Fibroblast of skin of right quadriceps (primary cell): ENCODE results near the gene ACTR3C.
"Not testable (repeated sequence)": the region's sequence is repeated elsewhere in the genome, so short reads cannot be mapped to it uniquely, and the experiment has no call there.

Source experiments
- DNase-seq: peaks from one replicate; pipeline ENCODE4 v3.0.0-alpha.2; 2013

Gene ACTR3C

DNA sequence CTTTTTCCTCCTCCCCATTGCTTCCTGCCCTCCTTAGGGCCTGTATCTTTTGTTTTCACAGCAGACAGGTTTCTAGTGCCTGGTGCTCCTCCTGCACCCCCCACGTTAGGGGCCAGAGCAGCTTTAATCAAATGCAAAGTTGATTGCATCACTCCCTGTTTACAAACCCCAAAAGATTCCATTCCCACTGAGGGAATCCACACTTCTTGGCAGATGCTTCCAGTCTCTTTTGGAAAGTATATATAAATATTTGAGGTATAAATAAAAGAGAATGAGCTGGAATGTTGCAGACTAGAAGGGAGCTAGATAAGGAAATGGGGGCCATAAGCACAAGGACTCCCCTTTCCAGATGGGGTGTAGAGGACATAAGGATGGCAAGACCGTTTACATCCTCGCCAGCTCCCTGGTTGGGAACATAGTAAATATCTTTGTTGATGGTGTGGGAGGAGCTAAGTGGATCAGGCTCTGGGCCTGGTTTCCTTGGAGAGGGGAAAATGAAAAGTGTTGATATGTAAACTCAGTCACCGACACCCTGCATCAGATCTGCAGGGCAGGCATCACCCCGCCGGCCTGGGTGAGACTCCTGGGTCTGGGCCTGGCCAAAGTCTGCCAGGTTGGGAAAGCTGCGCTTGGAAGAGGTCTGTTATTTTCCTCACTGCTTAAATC lies 11.9 kb upstream of the ACTR3C start:
- peak; percentile 62 for DNase-seq

DNA sequence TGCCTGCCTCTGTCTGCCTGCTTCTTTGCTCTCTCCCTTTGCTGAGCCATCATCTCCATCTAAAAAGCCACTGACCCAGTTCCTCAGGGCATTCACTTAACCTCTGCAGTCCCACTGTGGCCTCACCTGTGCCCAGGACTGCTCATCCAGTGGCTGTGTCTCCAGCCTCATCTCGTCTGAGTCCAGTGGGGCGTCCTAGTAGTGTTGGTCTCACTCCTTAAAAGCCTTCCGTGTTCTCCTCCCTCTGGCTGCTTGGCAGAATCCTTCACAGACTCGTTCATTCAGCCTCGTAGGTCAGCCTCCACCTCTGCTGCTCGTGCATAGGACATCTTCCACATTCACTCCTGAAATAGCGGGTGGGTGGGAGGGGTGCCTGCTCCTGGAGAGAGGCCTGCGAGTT lies 10.8 kb upstream of the ACTR3C start:
- no peak for DNase-seq

DNA sequence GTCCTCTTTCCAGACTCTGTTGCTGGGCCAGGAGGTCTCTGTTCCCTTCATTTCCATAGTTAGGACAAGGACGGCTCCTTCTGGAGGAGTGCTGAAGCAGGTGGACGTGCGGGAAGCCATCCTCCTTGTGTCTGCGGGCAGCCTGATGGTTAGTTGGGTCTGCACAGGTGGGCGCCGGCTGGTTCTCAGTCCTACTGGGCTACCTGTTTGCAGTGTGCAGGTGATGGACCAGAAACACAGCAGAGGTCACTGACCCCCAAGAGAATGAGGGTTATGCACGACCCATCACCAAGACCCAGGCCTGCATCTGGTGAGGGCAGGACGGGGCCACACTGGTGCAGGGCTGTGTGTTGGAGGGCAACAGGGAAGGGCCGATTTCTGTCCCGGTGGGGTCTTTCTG lies 10.3 kb upstream of the ACTR3C start:
- no peak for DNase-seq

DNA sequence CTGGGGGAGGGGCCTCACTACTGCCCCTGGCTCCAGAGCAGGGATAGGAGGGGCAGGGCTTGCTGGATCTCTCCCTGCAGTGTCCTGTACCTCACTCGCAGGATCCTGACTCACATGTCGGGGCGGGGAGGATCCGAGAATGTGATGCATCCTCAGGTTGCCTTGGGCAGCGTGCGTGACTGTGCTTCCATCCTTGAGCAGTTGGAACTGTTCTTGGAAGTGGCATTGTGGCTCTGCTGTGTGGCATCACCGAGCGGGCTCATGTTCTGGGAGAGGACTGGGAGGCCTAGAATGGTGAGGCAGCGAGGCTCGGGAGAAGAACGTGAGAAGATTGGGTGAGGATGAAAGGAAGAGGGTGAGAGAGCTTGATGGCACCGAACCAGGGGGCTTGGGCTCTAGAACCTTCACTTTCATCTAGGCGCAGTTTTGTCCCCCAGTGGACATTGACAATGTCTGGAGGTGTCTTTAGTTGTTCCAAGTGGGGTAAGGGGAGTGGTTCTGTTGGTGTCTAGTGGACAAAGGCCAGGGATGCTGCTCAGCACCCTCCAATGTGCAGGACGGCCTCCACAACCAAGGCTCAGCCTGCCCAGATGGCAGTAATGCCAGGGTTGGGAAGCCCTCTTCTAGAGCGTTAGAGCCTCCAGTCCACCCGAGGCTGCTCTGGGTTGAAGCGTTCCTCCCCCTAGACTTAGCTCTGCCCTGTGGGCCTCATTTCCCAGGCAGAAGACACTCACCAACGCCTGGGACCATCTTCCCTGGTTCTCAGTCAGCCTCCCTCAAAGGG lies 9.7 kb upstream of the ACTR3C start:
- no peak for DNase-seq

DNA sequence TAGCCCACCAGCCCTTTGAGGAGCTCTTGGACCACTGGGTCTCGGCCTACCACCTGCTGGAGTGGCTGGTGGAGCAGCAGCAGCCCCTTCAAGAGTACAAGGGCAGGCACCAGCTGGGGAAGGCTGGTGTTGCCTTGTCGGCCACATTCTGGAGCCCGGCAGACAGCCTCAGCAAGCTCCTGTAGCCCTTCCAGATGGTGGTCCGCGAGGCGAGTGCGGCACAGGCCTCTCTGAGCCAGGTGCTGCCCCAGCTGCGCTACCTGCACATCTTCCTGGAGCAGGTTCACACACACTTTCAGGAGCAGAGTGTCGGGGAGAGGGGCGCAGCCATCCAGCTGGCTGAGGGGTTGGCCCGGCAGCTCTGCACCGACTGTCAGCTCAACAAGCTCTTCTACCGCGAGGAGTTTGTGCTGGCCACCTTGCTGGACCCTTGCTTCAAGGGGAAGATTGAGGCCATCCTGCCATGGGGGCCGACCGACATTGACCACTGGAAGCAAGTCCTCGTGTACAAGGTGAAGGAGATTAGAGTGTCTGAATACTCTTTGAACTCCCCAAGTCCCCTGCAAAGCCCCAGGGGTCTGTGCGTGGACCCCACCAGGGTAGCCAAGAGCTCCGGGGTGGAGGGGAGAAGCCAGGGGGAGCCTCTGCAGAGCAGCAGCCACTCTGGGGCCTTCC lies 7.0 kb upstream of the ACTR3C start:
- DNase-seq: no peak

DNA sequence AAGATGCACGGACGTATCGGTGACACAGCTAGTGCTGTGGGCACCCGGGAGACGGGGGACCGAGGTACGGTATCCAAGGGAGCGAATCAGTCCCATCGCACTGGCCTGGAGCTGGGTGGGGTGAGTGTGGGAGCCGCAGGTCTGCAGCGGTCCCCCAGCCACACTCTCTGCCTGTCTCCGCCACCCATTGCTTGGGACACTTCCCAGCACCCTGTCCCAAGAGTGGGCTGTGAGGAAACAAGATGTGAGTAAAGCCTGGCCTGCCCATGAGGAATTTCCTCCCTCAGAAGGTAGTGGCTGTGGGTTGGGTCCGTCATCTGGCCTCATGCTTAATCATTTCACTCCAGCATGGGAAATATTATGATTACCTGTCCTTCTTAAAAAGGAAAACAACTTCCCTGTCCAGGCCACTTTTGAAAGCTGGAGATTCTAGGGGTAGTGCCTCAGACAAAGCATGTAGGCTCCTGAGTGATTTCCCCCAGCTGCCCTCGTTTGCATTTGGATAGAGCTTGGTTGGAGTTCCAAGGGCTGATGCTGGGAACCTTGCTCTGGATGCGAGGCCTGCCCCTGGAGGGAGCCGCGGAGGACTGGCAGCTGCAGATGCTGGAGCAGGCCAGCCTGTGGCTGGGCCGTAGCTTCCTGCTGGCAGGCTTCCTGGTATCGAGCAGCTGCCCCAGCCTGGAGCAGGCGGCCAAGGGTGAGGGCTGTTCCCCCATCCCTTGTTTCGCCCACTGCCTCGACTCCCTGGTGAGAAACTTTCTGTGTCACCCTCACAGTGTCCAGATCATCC lies 6.2 kb upstream of the ACTR3C start:
- DNase-seq: no peak

DNA sequence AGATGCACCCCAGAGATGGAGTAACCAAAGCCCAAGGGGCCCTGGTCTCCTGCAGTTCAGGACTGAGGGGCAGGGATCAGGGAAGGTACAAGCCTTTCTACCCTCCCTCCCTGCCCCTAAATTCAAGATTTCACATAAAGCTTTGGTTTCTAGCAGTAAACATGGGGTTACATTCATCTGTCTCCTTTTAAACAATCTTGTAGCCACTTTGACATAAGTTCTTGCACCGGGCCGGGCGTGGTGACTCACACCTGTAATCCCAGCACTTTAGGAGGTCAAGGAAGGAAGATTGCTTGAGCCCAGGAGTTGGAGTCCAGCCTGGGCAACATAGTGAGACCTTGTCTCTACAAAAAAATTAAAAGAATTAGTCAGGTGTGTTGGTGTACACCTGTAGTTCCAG lies 4.0 kb upstream of the ACTR3C start:
- DNase-seq: no peak

DNA sequence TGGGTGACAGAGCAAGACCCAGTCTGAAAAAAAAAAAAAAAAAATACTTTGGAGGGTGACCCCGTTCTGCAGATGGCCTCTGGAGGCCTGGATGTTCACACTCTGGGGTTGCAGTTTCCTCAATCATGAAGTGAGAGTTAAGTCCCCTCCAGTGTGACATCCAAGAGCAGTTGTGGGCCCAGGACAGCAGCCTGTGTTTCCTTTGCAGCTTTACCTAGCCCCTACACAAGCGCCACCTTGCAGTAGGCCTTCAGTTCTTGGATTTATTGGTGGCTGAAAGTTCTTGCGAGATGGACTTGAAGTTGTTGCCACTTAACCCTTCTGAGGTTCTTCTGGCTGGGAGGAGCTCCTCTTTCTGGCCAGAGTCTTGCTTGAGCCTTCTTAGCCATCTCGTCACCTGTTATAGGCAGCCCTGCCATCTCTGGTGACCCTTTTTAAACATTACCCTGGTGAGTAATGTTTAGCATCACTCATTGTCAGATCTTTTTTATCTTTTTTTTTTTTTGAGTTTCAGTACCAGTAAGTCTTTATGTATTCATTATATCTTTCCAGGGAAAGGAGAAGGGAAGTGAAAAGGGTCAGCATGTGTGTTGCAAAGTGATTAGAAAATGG lies 3.4 kb upstream of the ACTR3C start:
- no peak for DNase-seq

DNA sequence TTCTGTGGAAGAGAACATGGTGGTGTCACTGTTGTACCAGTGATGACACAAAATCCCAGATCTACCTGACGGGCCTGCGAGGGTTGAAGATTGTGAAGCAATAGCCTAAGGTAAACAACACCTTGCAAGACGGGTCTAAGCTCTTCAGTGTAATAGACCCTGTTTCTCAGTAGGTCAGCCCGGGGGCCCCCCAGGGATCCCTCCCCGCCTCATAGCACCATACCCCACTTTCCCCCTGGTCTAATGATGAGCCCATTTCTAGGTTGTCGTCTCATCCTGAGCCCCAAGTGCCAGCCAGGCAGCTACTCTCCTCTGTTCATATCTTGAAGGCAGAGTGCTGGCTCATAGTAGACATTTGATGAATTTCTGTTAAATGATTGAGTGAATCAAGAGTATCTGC lies 2.6 kb upstream of the ACTR3C start:
- DNase-seq: no peak

DNA sequence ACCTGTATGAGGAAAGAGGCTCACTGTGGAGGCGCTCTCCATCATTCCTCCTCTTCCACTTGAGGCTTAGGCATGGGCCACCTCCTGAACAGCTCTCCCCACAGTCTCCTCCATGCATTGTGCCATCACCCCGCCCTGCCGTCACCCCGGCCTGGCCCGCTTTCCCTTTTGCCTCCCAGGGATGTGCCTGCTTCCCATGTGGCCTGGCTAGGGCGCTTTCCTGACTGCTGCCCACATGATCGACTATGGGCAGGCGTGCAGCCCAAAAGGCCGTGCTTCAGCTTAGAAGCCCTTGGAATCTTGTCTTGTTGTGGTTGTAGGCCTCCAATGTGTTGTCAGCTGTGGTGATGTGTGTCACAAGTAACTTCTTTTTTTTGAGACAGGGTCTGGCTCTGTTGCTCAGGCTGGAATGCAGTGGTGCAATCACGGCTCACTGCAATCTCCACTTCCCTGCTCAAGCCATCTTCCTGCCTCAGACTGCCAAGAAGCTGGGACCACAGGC lies 1.8 kb upstream of the ACTR3C start:
- peak; percentile 17 for DNase-seq

DNA sequence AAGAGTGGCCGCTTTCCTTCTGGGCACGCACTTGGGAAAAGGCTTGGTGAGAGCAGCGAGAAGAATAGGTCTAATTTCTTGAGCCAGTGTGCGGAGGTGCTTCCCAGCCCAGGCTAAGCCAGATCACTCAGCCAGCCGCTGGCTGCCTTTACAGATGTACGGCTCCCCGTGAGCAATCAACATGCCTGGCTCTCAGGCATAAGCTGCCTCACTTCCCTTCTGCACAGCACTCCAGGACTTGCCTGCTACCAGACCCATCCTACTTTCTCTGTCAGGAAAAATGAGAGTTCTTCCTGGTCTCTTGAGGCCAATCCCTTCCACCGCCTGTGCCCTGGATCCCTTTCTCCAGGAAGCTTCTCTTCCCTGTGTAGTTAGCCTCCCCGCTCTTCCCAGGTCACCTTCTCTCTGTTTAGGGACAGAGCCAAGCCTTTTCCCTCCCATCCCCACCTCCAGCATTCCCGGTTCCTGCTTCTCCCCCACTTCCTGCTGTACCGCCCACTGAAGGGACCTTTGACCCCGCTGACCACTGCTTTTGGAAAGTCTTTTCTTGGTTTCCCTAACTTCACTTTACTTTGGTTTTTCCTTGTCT lies 1.1 kb upstream of the ACTR3C start:
- DNase-seq: no peak

DNA sequence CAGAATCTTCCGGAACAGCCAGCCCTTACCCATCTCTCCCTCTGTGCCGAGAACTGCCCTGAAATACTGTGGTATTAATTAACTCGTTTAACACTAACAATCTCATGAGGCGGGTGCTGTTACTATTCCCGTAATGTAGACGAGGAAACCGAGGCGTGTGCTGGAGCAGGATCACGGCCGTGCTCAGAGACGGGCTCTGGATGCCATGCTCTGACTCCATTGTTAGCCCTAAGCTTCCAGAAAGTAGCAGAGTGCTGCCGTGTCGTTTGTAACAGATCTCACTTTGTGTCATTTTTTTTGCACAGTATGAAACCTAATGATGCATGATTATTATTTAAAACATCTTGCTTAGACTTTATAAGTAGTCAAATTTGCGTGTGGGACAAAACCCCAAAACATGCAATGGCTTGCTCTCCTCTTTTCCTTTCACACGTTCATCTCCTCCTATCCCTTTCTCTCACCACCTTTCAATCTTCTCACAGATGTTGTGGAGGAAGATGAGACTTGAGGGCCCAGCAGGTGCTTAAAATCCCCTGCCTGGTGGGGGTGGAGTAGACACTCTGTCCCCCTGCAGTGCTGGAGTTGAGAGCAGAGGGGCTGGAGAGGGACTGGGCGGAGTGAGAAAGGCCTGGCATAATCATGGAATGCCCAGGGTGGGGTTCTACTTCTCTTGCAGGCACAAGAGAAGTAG lies 482 bp upstream of the ACTR3C start:
- DNase-seq: no peak

DNA sequence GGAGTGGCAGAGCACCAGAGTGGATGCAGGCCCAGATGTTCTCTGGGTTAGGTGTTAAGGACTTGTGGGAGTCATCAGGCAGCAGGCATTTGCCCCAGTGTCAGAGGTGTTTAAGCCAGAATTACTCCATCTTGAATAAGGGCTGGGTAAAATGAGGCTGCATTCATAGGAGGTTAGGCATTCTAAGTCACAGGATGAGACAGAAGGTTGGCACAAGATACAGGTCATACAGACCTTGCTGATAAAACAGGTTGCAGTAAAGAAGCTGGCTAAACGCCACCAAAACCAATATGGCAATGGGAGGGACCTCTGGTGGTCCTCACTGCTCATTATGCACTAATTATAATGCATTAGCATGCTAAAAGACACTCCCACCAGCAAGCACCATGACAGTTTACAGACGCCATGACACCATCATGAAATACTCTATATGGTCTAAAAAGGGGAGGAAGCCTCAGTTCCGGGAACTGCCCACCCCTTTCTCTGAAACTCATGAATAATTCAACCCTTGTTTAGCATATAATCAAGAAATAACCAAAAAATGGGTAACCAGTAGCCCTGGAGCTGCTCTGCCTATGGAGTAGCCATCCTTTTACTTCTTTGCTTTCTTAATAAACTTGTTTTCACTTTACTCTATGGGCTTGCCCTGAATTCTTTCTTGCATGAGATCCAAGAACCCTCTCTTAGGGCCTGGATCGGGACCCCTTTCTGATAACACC lies 1.1 kb downstream of the ACTR3C start:
- no peak for DNase-seq

DNA sequence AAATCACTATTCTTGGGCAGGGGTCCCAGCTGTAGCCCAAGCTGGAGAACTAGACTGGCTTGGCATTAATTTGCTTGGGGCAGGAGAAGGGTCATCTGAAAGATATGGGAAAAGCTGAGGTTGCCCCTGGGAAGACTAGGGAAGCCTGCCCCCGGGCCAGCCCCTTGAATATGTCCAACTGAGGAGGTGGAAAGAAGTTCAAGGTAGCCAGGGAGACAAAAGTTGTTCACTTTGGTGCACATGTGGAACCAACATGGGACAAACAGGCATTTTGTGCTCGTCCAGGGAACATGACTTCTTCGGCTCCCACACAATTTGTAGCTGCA lies 1.6 kb downstream of the ACTR3C start:
- no peak for DNase-seq

DNA sequence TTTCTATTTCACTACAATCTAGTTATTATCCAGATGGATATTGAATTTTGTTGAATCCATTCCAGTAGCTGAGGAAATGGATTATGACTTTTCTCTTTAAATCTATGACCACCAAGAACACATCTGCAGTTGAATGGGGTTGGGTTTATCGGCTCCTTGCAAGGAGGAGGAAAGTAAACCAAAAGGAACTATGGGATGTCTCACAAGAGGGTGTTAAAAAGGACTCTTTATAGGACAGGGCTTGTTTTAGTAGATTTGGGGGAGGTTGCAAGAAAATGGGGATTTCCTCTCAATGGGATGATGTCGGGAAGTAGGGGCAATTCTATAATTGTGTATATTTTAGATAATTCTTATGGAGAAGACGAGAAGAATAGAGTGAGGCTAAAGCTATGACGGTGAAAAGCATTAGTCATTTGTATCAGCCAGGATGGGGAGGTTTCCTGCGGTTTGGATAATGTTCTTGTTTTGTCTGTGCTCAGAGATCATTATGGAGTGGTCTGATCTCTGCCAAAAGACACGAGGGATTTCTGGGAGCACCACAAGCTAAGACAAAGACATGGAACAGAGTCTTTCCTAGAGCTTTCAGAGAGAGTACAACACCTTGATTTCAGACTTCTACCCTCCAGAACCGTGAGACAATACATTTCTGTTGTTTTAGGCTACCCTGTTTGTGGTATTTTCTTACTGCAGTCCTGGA lies 5.4 kb downstream of the ACTR3C start:
- peak; percentile 20 for DNase-seq

DNA sequence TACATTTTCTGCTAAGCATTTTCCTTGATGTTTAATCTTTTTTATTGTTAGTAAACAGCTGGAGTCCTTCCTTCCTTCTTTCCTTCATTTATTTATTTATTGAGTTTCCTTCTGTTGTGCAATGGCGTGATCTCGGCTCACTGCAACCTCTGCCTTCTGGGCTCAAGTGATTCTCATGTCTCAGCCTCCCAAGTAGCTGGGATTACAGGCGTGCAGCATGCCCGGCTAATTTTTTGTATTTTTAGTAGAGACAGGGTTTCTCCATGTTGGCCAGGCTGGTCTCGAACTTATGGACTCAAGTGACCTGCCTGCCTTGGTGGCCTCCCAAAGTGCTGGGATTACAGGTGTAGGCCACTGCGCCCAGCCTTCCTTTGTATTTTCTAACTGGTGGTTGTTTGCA lies 6.4 kb downstream of the ACTR3C start:
- DNase-seq: not testable (repeated sequence)

DNA sequence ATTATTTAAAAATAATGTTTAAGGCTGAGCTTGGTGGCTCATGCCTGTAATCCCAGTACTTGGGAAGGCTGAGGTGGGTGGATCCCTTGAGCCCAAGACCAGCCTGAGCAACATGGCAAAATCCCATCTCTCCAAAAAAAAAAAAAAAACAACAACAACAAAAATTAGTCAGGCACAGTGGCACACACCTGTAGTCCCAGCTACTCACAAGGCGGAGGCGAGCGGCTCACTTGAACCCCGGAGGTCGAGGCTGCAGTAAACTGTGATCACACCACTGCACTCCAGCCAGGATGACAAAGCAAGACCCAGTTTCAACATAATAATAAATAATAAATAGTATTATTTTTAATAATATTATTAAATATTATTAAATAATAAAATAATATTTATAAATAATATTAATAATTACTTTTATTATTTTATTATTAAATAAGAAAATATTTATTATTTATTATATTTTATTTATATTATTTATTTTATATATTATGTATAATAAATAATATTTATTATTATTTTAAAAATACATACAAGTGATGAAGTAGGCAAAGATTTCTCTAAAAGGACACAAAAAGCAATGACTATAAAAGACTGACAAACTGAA lies 8.6 kb downstream of the ACTR3C start:
- no peak for DNase-seq

DNA sequence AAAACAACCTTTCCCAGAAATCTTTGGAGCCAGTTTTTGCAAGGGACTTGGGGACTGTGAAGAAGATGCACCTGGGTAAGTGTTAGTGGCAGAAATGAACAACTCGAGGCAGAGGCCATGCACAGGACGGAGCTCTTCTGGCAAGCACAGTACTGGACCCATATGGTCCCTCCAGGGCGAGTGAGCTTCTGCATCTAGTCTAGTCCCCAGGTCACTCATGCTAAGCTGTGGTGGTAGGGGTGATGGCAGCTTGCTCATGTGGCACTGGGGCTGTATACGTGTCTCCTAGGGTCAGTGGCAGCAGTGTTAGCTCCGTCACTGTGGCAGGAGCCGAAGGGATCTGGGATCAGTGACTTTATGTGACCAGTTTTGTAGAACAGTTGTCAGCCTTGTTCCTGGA lies 9.5 kb downstream of the ACTR3C start:
- no peak for DNase-seq

DNA sequence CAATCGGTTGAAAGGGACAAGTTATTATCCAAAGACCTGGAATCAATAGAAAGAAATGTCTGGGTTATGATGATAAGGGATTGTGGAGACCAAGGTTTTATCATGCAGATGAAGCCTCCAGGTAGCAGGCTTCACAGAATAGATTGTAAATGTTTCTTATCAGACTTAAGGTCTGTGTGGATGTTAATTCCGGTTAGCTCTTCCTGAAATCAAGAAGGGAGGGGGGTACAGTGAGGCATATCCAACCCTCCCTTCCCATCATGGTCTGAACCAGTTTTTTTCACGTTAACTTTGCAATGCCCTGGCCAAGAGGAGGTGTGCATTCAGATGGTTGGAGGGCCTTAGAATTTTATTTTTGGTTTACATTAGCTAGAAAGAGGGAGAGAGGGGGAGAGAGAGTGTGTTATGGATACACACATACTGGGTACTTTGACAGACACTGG lies 10.0 kb downstream of the ACTR3C start:
- DNase-seq: no peak
